ENCODE measurements around the gene UBL3. TPM values are rescaled to one million over a fixed set of nuclear protein-coding genes. Genes with fewer than 3 reads are reported as not detected.

UBL3 gene
- polyA plus RNA-seq, 1 donor (not counting 4 experiments of a cell fraction or from before 2014, with no cell fraction given), result 10.5 TPM

GRCh38 chr13:29722415-29722814 lies 128.0 kb downstream of the UBL3 start:
- Histone ChIP-seq H4K20me1 (ENCODE audit: control insufficient read depth, extremely low read depth, insufficient read depth, low read length) (no peaks in the 10 kb centered on the region), H3K4me3 (ENCODE audit: control insufficient read depth in 2 of 3, extremely low read depth in 1 of 3, insufficient read depth in 2 of 3, low read depth in 1 of 3, low read length in 3 of 3) (no peak overlapping the region), H3K9me3 (ENCODE audit: control insufficient read depth, low read depth, low read length) (no peaks in the 10 kb centered on the region), H3K4me1 (ENCODE audit: control insufficient read depth, extremely low read depth, insufficient read depth, low read length) (no peaks in the 10 kb centered on the region), H3K79me2 (ENCODE audit: control insufficient read depth, insufficient read depth, low read length) (no peaks in the 10 kb centered on the region), H3K9ac (ENCODE audit: control insufficient read depth, extremely low read depth, insufficient read depth, low read length) (no peak overlapping the region), H3K27ac (ENCODE audit: control insufficient read depth, insufficient read depth, low read length) (no peak overlapping the region), H3K4me2 (ENCODE audit: control insufficient read depth, extremely low read depth, insufficient read depth, low read depth, low read length) (no peak overlapping the region), H3K9me1 (ENCODE audit: control insufficient read depth, extremely low read depth, insufficient read depth, low read length) (no peaks in the 10 kb centered on the region), H2AFZ (ENCODE audit: control insufficient read depth, low read length) (no peak overlapping the region), H3K36me3 (ENCODE audit: control insufficient read depth in 2 of 2, extremely low read depth in 1 of 2, insufficient read depth in 2 of 2, low read length in 2 of 2) (no peaks in the 10 kb centered on the region), H3K27me3 (ENCODE audit: control insufficient read depth, extremely low read depth, insufficient read depth, low read length) (peaks cover 5% of the 10 kb centered on the region)
- DNase-seq (ENCODE audit: low read depth, low spot score) (no peak), FAIRE-seq (no peak)
- TF ChIP-seq EZH2 (IDR thresholded peaks at IDR 0.05; ENCODE audit: low read length), result no peak
- TF ChIP-seq, protein P1, sequence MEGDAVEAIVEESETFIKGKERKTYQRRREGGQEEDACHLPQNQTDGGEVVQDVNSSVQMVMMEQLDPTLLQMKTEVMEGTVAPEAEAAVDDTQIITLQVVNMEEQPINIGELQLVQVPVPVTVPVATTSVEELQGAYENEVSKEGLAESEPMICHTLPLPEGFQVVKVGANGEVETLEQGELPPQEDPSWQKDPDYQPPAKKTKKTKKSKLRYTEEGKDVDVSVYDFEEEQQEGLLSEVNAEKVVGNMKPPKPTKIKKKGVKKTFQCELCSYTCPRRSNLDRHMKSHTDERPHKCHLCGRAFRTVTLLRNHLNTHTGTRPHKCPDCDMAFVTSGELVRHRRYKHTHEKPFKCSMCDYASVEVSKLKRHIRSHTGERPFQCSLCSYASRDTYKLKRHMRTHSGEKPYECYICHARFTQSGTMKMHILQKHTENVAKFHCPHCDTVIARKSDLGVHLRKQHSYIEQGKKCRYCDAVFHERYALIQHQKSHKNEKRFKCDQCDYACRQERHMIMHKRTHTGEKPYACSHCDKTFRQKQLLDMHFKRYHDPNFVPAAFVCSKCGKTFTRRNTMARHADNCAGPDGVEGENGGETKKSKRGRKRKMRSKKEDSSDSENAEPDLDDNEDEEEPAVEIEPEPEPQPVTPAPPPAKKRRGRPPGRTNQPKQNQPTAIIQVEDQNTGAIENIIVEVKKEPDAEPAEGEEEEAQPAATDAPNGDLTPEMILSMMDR (optimal IDR thresholded peaks at IDR 0.05 in 1 of 3, IDR thresholded peaks at IDR 0.05 in 1 of 3, conservative IDR thresholded peaks at IDR 0.05 in 1 of 3; ENCODE audit: extremely low read depth in 1 of 3, insufficient read depth in 2 of 3, low read length in 3 of 3), result no peak
- dilution Hi-C loops (cut with MboI; ENCODE audit: extremely low pct_ligation_motif_present, low sequenced_read_pairs), result no loop called here

DNA sequence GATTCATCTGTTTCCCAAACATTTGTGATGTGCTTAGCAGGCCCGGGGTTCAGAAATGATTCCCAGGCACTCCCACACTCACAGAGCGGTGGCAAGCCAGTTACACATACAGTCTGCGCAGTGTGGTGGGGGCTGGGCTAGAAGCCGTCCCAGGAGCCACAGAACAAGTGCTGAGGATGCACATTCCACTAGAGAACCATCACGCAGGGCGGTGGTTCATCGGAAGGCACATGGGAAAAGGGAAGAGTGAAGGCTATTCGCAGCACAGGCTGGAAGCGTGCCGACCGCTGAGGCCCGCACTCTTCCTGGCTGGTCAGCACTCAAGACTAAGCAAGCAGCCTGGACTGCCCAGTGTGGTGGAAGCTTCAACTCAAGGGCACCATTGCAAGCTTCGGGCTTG lies 128.7 kb downstream of the UBL3 start:
- Histone ChIP-seq H3K79me2 (ENCODE audit: control insufficient read depth, insufficient read depth, low read length) (no peaks in the 10 kb centered on the region), H3K9ac (ENCODE audit: control insufficient read depth, extremely low read depth, insufficient read depth, low read length) (no peak overlapping the region), H3K4me1 (ENCODE audit: control insufficient read depth, extremely low read depth, insufficient read depth, low read length) (no peaks in the 10 kb centered on the region), H3K36me3 (ENCODE audit: control insufficient read depth in 2 of 2, extremely low read depth in 1 of 2, insufficient read depth in 2 of 2, low read length in 2 of 2) (no peaks in the 10 kb centered on the region), H3K9me3 (ENCODE audit: control insufficient read depth, low read depth, low read length) (no peaks in the 10 kb centered on the region), H4K20me1 (ENCODE audit: control insufficient read depth, extremely low read depth, insufficient read depth, low read length) (no peaks in the 10 kb centered on the region), H3K27me3 (ENCODE audit: control insufficient read depth, extremely low read depth, insufficient read depth, low read length) (peaks cover 5% of the 10 kb centered on the region), H3K9me1 (ENCODE audit: control insufficient read depth, extremely low read depth, insufficient read depth, low read length) (no peaks in the 10 kb centered on the region), H2AFZ (ENCODE audit: control insufficient read depth, low read length) (no peak overlapping the region), H3K4me2 (ENCODE audit: control insufficient read depth, extremely low read depth, insufficient read depth, low read depth, low read length) (no peak overlapping the region), H3K27ac (ENCODE audit: control insufficient read depth, insufficient read depth, low read length) (no peak overlapping the region), H3K4me3 (ENCODE audit: control insufficient read depth in 2 of 3, extremely low read depth in 1 of 3, insufficient read depth in 2 of 3, low read depth in 1 of 3, low read length in 3 of 3) (no peak overlapping the region)
- TF ChIP-seq EZH2 (IDR thresholded peaks at IDR 0.05; ENCODE audit: low read length), result no peak
- TF ChIP-seq, protein P1 (optimal IDR thresholded peaks at IDR 0.05 in 1 of 3, IDR thresholded peaks at IDR 0.05 in 1 of 3, conservative IDR thresholded peaks at IDR 0.05 in 1 of 3; ENCODE audit: extremely low read depth in 1 of 3, insufficient read depth in 2 of 3, low read length in 3 of 3), result no peak
- dilution Hi-C loops (cut with MboI; ENCODE audit: extremely low pct_ligation_motif_present, low sequenced_read_pairs), result no loop called here
- DNase-seq (ENCODE audit: low read depth, low spot score) (no peak), FAIRE-seq (no peak)
